ENCODE measurements around the gene TNNT3.

Gene TNNT3

DNA sequence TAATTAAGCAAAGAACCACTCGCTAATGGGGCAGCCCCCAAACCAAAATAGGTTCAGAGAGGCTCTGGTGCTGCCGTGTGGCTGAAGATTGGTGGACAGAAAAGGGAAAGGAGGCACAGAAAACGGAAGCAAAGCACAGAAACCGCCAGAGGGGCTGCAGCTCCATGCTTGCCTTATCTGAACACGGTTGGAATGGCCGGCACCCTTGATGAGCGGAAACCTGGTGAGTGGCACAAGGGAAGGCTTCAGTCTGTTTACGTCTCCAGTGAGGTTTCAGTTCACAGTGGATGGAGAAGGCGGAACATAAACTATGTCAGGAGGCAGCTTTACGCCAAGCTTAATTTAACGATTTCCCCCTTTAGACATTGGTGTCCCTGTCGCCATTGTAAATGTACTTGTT is 22.6 kb upstream of the TNNT3 start:
- DNase-seq (ENCODE audit: low spot score), result no peak

DNA sequence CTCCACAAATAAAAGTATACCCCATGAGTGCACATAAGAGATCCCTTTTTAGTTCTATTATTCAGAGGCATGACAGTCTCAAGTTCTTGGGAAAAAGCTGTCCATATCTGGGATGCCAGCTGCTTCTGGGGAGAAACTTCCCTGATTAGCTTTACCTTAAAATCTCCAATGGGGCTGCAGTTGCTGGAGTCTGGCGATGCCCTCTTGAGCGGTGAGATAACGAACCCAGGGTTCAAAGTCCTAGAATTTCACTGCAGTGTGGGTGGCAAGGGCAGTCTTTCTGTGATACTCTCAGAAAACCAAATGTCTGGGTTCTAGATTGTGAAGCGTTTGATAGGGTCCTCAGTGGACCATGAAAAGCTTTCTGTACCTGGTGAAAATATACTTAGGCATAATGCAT is 20.4 kb upstream of the TNNT3 start:
- no peak for DNase-seq (ENCODE audit: low spot score)

DNA sequence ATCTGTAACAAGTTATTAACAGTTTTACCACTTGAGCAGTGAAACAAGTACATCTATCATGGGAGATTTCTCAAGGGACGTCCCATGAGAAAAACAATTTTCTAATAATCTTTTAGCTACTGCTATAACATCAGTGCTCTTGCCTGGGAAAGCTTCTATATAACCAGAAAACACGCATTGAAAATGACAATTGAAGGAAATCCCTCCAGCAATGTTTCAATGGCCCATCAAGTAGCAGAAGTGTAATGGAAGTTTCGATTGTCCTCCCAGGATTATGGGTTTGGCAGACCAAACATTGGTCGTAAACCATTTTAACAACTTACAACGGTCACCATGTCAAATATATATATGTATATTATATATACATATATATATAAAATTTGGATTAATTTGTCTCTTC is 19.8 kb upstream of the TNNT3 start:
- DNase-seq (ENCODE audit: low spot score), result no peak

DNA sequence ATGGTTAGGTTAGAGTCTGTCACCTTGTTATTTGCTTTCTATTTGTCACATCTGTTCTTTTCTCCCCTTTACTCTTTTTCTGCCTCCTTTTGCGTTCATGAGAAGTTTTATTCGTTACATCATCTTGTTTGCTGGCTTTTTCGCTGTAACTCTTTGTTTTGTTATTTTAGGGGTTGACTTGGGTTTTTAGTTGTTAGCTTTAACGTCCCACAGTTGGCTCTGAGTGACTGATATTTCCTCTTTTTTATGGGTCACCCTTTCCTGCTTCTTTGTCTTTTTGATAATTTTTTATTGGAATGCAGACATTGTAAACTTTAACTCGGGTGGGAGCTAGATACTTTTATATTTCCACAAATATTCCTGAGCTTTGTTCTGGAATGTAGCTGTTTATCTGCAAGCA is 13.3 kb upstream of the TNNT3 start:
- no peak for DNase-seq (ENCODE audit: low spot score)

DNA sequence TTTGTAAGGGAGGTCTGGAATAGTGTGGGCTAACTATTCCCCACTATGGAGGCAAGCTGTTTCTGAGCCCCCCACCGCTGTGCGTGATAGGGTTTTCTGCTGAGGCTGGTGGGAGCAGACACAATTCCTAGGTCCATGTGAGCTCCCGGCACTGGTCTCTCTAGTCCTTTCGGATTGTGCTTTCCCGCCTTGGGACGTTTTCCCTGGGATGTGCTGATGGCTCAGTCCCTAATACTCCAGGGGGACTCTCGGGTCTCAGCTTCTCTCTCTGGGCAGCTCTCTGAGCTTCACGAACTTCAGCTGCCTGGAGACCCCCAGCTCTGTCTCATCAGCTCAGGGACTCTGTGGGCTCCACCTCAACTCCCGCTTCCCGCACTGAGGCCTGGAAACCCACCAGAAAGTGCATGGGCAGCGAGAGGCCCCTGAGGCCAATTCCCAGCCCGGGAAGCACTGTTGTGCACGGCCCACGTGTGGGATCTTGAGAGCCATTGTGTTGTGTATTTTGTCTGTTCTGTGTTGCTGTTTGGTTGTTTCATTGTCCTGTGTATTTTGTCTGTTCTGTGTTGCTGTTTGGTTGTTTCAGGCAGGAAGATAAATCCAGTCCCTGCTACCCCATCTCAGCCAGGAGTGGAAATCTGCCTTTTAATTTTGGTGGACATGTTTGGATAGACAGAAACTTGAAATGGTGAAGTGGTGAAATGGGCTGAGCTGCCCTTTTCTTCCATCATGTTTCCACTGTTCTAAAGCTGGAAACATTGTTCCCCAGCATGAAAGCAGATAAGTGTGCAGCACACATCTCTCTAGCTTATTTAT is 12.7 kb upstream of the TNNT3 start:
- DNase-seq (ENCODE audit: low spot score), result no peak

DNA sequence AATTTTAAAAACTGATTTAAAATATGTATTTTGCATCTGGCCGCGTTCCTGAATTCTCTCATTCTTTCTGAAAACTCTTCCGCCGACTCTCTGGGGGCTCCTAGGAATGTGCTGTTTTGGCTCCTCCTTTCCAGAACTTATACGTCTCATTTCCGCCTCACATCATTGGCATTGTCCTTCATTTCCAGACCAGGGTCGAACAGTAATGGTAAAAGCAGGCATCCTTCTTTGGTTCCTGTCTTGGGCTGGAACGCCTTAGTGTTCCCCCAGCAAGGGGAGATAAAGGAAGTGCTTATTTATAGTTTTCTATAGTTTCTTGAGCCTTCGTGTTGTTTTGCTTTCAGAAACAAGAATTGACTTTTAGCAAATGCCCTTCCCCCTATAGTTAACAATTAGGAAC is 10.9 kb upstream of the TNNT3 start:
- no peak for DNase-seq (ENCODE audit: low spot score)

DNA sequence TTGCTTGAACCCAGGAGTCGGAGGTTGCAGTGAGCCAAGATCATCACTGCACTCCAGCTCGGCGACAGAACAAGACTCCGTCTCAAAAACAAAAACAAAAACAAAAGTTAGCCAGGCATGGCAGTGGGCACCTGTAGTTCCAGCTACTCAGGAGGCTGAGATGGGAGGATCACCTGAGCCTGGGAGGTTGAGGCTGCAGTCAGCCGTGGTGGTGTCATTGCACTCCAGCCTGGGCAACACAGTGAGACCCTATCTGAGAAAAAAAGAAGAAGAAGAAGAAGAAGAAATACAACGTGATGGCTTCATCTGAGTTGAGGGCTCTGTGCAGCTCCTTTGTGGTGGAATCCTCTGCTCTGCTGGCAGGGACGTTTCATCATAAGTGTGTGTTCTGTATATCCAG is 10.0 kb upstream of the TNNT3 start:
- DNase-seq (ENCODE audit: low spot score), result no peak

DNA sequence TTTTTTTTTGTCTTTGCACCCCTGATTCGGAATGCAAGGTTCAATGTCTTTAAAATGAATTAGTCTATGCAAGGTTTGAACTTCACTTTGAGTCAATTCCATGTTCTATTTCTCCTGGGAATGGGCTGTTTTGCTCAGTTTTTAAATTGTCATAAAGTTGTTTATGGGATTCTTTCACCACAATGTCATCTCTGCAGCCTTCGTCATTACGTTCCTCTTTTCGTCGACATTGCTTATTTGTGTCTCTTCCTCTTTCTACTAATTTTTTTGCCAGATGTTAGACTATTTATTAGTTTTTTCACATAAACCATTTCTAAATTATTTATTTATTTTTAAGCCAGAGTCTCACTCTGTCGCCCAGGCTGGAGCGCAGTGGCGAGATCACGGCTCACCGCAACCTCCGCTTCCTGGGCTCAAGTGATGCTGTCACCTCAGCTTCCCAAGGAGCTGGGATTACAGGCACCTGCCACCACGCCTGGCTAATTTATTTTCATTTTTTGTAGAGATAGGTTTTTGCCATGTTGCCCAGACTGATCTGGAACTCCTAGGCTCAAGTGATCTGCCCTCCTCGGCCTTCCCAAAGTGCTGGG is 7.1 kb upstream of the TNNT3 start:
- DNase-seq (ENCODE audit: low spot score), result no peak

DNA sequence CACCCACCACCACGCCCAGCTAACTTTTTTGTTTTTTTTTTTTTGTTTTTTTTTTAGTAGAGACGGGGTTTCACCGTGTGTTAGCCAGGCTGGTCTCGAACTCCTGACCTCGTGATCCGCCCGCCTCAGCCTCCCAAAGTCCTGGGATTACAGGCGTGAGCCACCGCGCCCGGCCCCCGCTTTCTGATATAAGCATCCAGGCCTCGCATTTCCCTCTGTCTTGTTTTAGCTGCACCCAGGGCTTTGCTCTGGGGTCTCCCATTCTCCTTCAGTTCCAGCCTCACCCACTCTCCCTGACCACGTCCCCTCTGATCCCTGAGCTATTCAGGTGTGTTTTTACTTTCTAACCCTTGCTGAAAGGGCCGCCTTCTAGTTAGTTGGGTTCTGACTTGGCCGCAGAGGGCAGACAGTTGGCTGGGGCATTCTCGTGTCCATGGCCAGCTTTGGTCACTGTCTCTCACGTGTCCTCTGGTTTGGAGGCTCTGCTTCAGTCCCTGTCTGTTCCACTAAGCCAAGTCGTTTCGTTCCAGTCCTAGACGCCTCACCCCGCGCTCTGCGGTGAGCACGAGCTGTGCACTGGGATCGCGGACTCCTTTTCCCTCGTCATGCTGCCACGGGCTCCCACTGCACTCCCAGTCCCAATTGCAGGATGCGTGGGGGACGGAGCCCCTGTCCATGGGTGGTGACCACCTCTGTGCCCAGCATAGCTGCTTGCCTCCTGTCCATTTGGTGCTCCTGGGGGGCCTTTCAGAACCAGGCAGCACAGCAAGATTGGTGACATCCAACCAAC is 6.0 kb upstream of the TNNT3 start:
- no peak for DNase-seq (ENCODE audit: low spot score)

DNA sequence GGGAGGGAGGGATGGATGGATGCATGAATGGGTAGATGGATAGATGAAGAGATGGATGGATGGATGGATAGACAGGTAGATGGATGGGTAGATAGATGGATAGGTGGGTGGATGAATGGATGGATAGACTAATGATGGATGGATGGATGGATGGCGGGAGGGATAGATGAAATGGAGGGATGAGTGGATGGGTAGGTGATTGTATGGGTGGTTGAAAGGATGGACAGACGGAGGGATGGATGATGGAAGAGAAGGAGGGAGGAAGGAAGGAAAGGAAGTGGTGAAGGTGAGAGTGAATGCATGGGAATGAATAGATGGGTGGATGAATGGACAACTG is 3.7 kb upstream of the TNNT3 start:
- DNase-seq (ENCODE audit: low spot score), result no peak

DNA sequence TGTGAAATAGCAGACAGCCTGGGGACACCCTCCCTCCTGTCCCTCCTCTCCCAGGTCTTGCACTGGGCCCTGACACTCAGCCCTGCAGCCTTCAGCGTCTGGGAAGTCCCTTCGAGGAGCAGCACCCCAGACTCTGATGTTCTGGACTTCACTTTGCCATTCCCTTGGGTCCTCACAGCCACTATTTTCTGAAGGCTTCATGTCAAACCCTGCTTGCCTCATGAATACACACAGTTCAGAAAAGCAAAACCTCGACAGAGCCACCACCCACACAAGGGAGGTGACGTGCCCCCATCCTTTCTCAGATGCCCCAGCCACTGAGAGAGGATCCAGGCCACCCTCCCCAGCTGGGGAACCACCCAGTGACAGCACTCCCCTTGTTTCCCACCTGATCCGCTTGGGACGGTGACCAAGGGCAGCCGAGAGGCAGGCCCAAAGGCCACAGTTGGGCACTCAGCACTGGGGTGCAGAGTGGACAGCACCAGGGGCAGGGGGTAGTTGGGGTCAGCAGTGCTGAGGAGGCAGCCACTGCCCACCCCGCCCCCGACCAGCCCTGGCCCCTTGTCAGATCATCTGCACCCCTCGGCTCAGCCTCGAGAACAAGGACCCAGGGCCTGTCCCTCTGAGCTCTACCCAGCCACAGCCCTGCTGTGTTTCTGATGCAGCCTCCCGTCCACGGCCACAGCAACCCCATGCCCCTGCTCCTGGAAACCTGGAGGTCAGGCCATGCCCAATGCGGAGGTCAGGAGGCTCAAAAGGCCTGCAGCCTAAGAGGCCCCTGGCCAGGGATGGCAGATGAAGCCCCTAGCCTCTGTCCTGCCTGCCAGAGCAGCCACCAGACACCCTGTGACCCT is 3.1 kb upstream of the TNNT3 start:
- no peak for DNase-seq (ENCODE audit: low spot score)

DNA sequence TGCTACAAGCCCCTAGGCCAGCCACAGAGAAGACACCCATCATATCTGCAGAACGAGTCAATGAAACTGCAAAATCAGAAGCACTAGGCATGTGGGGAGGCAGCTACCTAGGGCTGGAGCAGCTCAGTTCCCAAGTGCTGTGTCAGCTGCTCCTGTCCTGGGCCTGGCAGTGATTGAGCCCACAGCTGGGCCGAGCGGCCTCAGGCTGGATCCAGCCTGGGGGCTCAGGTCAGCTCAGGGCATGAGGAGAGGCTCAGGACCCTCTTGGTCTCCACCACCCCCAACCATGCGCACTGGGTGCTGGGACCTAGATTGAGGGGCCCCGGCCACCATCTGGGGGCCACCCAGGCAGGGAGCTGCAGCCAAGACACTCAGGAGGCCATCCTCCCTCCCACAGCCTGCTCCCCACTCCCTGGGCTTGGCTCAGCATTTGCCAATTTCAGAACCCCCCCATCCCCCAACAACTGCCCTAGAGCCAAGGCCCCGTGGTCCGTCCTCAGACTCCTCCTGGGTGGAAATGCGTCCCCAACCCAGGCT is 2.4 kb upstream of the TNNT3 start:
- DNase-seq (ENCODE audit: low spot score), result no peak

DNA sequence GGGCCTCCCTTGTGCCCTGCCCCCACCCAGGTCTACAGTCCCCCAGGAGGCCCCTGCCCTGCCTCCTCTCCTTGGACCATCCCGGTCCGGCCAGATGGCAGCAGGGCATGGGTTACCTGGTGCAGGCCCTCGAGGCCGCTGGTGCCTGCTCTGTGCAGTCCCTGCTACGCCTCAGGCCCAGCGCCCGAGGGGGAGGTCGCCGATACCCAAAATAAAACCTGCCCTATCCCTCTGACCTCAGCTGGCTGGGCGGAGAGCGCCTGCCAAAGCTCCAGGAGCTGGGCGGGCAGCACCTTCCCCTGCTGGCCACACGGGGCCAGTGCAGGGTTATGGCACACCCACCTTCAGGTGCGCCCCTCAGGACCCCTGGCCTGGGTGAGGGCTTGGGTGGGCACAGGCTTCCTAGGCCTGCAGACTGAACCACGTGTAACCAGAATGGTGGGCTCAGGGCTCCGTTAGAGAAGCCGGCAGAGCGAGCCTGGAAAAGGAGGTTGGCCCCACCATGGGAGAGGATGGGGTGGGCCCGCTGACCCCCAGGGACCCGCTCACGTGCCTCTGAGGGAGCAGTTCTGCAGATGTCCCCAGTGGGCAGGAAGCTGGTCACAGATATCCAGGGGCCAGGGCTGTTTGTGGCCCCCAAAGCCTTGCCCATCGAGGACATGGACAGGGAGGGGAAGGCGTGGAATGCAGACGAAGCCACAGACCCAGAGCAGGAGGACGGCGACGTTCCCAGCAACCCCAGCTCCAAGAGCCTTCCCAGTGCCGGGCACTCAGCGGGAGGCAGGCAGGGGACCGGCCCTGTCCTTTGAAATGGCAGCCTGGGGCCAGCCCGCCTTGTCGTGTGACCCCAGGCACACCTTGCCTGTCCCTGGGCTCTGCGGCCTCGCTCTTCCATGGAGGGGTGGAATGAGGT is 1.7 kb upstream of the TNNT3 start:
- no peak for DNase-seq (ENCODE audit: low spot score)

DNA sequence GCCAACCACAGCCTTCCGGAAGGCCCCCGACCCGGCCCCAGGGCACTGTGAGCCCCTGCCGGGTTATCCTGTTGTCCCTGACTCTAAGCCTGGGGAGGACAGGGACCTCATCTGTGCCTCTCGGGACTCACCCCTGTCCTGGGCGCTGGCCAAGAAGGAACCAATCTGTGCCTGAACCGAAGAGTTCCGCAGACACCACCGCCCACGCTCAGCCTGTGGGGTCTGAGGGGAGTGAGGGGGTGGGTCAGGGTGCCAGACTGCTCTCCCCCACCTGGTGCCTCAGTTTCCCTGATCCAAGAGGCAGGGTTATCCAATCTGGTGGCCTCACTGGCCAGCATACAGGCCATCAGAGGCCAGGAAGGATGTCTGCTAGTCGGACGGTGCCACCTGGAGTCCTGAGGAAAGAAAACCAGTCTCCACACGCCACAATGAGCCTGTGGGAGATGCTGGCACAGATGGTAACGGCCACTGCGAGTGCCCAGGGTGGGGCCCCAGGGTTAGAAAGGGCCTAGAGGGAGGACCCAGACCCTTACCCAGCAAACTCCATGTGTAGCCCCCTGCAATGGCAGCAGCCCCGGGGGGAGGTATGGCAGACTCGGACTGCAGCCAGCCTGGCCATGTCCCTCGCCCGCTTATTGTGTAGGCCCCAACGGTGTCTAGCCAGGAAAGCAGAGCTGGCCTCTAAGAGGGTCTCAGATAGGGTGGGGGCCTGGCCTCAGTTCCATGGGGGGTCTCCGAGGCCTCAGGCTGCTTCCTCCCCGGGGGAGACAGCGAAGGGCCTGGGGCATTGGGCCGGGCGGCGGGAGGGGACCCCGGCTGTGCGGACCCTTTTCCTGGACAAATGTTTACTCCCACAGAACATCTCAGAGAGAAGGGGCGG is 827 bp upstream of the TNNT3 start:
- no peak for DNase-seq (ENCODE audit: low spot score)

DNA sequence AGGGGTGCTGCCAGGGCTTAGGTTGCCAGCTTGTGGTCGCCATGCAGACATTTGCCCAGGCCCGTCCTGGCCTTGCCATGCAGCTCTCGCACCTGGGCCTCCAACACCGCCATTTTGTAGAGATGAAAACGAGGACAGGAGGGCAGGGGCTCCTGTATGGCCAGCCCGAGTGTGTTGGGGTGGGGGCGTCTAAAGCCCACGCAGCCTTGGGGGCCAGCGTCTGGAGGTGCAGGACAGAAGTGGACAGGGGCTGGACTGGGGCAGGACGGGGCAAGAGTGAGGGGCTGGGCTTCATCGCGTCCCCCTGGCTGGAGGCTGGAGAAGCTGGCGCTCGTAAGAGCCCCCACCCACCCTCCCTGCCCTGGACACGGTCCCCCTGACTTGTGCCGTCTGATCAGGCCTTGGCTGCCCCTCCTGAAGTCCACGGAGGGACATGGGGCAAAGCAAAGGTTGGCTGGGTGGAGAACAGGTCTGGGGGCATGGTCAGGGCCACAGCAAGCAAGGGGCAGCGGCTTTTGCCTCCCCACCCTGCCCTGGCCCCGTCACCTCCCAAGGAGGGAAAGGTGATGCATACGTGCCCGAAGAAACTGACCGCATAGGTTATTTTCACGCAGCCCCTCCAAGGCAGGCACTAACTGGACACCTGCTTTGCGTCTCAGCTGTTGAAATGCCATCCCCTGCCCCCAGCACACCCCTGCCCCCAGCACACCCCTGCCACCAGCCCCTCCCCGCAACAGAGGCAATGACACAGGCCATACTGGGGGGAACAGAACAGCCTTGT is 815 bp downstream of the TNNT3 start:
- DNase-seq (ENCODE audit: low spot score), result no peak

DNA sequence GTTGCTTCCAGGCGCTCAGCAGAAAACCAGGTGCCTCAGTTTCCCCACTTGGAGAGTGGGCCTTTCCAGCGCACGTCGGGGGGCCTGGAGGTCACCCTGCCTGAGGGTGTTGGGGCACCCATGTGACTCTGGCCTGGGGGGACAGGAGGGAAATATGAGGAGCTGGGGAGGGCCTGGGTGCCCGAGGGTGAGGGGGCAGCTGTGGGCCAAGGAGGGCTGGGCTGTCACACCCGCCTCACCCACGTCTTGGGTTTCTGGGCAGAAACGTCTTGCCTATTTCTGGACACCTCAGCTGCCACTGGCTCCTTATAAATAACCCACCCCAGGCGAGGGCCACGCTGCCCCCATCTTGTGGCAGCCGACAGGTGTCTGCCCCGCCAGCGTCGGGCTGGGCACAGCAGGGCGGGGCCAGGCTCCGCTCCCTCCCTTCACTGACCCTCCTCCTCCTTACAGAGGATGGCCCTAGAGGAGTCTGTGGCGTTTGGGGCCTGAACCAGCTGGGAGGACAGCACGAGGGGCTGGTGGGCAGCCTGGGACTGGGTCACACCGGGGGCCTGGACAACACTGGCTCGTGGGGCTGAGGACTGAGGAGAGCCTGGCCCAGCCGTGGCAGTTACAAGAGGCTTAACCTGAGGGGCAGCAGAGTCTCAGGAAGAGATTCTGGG is 1.5 kb downstream of the TNNT3 start:
- DNase-seq (ENCODE audit: low spot score), result no peak

DNA sequence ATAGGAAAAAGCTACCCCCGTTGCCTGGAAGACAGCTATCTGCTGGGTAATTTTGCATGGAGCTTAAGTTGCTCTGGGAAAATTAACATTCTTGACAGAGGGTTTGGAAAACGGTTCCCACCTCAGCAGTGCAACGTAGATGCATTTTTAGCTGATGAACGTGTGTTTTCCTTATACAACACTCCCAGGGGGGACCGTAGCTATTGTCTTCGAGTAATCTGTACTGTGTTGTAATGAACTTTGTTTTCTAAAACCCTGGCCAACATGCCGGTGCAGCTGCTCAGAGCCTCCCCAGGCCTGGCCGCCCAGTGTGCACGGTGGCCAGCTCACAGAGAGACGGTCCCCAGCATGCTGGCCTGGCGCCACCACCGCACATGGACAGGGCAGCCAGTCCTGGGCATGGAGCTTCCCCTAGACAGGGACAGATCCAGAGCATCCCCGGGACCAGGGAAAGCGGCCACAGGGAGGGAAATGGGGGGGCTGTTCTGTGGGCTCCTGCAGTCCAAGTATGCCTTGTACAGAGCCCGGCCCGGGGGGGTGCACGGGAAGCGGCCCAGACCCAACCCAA is 2.2 kb downstream of the TNNT3 start:
- peak; percentile 44 for DNase-seq (ENCODE audit: low spot score)

DNA sequence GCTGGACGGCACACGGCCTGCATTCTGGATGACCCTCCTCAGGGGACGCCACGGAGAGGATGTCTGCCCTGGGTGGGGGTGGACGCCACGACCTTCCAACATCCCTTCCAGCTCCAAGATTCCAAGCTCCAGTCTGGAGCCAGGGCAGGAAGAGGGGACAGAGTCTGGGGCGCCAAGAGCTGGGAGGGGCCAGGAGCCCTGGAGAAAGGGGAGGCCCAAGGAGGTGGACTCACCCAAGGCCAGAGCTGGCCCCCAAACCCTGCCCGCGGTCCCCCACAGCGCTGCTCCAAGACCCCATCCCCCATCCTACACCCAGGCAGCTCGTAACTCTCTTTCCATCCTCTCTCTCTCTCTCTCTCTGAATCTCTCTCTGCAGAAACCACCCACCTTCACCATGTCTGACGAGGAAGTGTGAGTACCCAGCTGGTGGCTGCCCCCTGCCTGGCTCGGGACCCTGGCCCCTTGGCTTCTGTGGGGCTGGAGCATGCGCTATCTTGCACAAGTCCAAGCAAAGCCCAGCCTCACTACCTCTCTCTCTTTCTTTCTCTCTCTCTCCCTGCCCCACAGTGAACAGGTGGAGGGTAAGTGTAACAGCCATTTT is 3.1 kb downstream of the TNNT3 start:
- DNase-seq (ENCODE audit: low spot score), result no peak
